Gastrocnemius medialis (tissue), 4 donors: ENCODE results near the gene TNF. TPM values are rescaled to one million over a fixed set of nuclear protein-coding genes. Genes with fewer than 3 reads are reported as not detected.

Experiments
- ATAC-seq, 2 donors: fragments of 150-250 bp; one replicate each; pipeline ENCODE4 v1.9.1; 2016
- DNase-seq, 2 donors: peaks; one replicate each; pipeline ENCODE4 v3.0.0-alpha.2; 2019
- H3K27ac ChIP-seq, 4 donors: fragments of 200-600 bp; sonication (generic); 1 replicate in 1 of 4; 2 replicates in 3 of 4; pipeline ENCODE4 v1.5.1; 2016 to 2018; ENCODE audit warnings: mild to moderate bottlenecking in 2 of 4, moderate library complexity in 1 of 4
- H3K27me3 ChIP-seq, 3 donors: fragments of 200-600 bp; sonication (generic) in 2 of 3; 1 replicate in 1 of 3; 2 replicates in 2 of 3; pipeline versions ENCODE4 v1.5.1 to v1.6.0; 2016 to 2019; ENCODE audit warnings: mild to moderate bottlenecking in 1 of 3, moderate library complexity in 1 of 3
- H3K36me3 ChIP-seq, 2 donors: fragments of 200-600 bp; sonication (generic) in 1 of 2; one replicate each; pipeline ENCODE4 v1.5.1; 2017 to 2018
- H3K4me1 ChIP-seq, 2 donors: fragments of 200-600 bp; sonication (generic) in 1 of 2; one replicate each; pipeline ENCODE4 v1.5.1; 2016 to 2017; ENCODE audit warnings: mild to moderate bottlenecking in 2 of 2
- H3K4me3 ChIP-seq, 4 donors: fragments of 200-600 bp; sonication (generic) in 3 of 4; 1 replicate in 1 of 4; 2 replicates in 3 of 4; pipeline ENCODE4 v1.5.1; 2016 to 2019; ENCODE audit warnings: mild to moderate bottlenecking in 2 of 4
- H3K9me3 ChIP-seq, 3 donors: fragments of 200-600 bp; sonication (generic) in 2 of 3; 1 replicate in 1 of 3; 2 replicates in 2 of 3; pipeline ENCODE4 v1.5.1; 2016 to 2019
- CTCF ChIP-seq, 5 experiments: fragments of 450-650 bp in 3 of 5; fragments of 200-600 bp in 2 of 5; sonication (generic) in 2 of 5; IDR thresholded peaks in 4 of 5; conservative IDR thresholded peaks in 1 of 5; 1 replicate in 4 of 5; 2 replicates in 1 of 5; pipeline ENCODE4 v1.5.1; 2016 to 2019; ENCODE audit warnings: antibody characterized with exemption in 5 of 5, mild to moderate bottlenecking in 3 of 5, moderate library complexity in 3 of 5
- POLR2A ChIP-seq, 2 donors: fragments of 450-650 bp; IDR thresholded peaks; one replicate each; pipeline ENCODE4 v1.6.1; 2017; ENCODE audit warnings: antibody characterized with exemption in 2 of 2, mild to moderate bottlenecking in 2 of 2, moderate library complexity in 2 of 2
- in situ Hi-C, 4 donors: fragments of 200-750 bp; cut with MboI; loops; one replicate each; pipeline versions ENCODE4 v1.15.0 to v1.8.0; 2017; ENCODE audit warnings: low sequenced_read_pairs in 4 of 4
- intact Hi-C: fragments of 100-400 bp; cut with DNase I; formaldehyde crosslinking; loops from one replicate; pipeline ENCODE4 v1.15.1; 2023; ENCODE audit warnings: low total_unique reads
- total RNA-seq, 4 donors: library from RNA; depleted of rRNA; stranded (reverse); fragments of >200 nt; gene quantifications; one replicate each; pipeline versions ENCODE4 v1.1.0 to v1.2.3, GENCODE V29; 2016

The TNF gene
- total RNA-seq, 4 donors from 2014 or later: 0.23 to 0.87 TPM; not detected in 2

DNA sequence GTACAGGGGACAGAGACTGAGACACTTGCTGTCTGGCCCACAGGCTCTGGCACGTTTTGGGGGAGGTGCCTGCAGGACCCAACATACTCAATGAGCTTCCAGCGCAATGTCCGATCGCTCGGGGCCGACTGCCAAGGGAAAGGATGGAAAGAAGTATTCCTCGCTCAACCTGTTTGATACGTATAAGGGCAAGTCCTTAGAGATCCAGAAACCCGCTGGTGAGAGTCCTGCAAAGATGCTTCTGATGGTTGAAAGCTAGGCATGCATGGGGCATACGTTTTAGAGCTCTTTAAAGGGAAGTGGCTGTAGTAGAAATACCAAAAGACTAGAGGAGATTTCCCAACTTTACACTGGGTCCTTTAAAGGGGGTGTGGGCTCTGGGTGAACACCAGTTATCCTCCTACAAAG, 47.3 kb downstream of the TNF start:
- ATAC-seq: no peak
- Histone ChIP-seq H3K36me3 (peaks cover 6 to 50% of the 10 kb centered on the region in 2 donors), H3K9me3 (no peaks in the 10 kb centered on the region), H3K4me3 (no peak overlapping the region), H3K27me3 (no peaks in the 10 kb centered on the region), H3K27ac (peak overlapping the region in 3 of 4 donors; percentile 91 to 97 (median 94)), H3K4me1 (peaks cover 19 to 21% of the 10 kb centered on the region in 2 donors)
- DNase-seq: no peak
- TF ChIP-seq CTCF (IDR thresholded peaks at IDR 0.05 in 4 of 5, conservative IDR thresholded peaks at IDR 0.05 in 1 of 5): no peak
- intact Hi-C loops (loop anchor here (10.0 kb wide), 1 partner anchor 1008 kb away; the partner anchor contains the start of genes MRPS18B and PPP1R10), in situ Hi-C loops (no loop called here)

- Histone ChIP-seq H3K36me3 (peaks cover 8 to 64% of the 10 kb centered on the region in 2 donors), H3K4me1 (peaks cover 19 to 21% of the 10 kb centered on the region in 2 donors), H3K9me3 (no peaks in the 10 kb centered on the region), H3K27ac (no peak overlapping the region), H3K4me3 (no peak overlapping the region), H3K27me3 (no peaks in the 10 kb centered on the region)
- intact Hi-C loops (loop anchor here (10.0 kb wide), 1 partner anchor 1009 kb away; the partner anchor contains the start of genes MRPS18B and PPP1R10), in situ Hi-C loops (no loop called here)
- ATAC-seq: no peak
- DNase-seq: no peak
- TF ChIP-seq POLR2A (IDR thresholded peaks at IDR 0.05) (no peak), CTCF (IDR thresholded peaks at IDR 0.05 in 4 of 5, conservative IDR thresholded peaks at IDR 0.05 in 1 of 5) (no peak)
These were observed 48.7 kb downstream of the TNF start for GRCh38 chr6:31624070-31624469.

- H3K27me3 ChIP-seq: no peaks in the 10 kb centered on the region
- TF ChIP-seq POLR2A (IDR thresholded peaks at IDR 0.05) (no peak), CTCF (IDR thresholded peaks at IDR 0.05 in 4 of 5, conservative IDR thresholded peaks at IDR 0.05 in 1 of 5) (no peak)
- H3K36me3 ChIP-seq: peaks cover 8 to 93% of the 10 kb centered on the region in 2 donors
- intact Hi-C loops: loop anchor here (10.0 kb wide), 1 partner anchor 1012 kb away; the partner anchor contains the start of genes MRPS18B and PPP1R10
- no peak overlapping the region for H3K4me3 ChIP-seq
- H3K4me1 ChIP-seq: peaks cover 6 to 10% of the 10 kb centered on the region in 2 donors
- no peak for DNase-seq
- no peaks in the 10 kb centered on the region for H3K9me3 ChIP-seq
- in situ Hi-C loops: no loop called here
- H3K27ac ChIP-seq: no peak overlapping the region
- no peak for ATAC-seq
These were observed 51.6 kb downstream of the TNF start for GRCh38 chr6:31626952-31627351.

GRCh38 chr6:31627690-31628287, 52.4 kb downstream of the TNF start:
- DNase-seq: no peak
- ATAC-seq: no peak
- peaks cover 0 to 2% of the 10 kb centered on the region in 2 donors for H3K4me1 ChIP-seq
- no peaks in the 10 kb centered on the region for H3K27me3 ChIP-seq
- no peak overlapping the region for H3K4me3 ChIP-seq
- no peak overlapping the region for H3K27ac ChIP-seq
- H3K9me3 ChIP-seq: no peaks in the 10 kb centered on the region
- peaks cover 8 to 99% of the 10 kb centered on the region in 2 donors for H3K36me3 ChIP-seq
- TF ChIP-seq POLR2A (IDR thresholded peaks at IDR 0.05) (no peak), CTCF (IDR thresholded peaks at IDR 0.05 in 4 of 5, conservative IDR thresholded peaks at IDR 0.05 in 1 of 5) (no peak)
- intact Hi-C loops (loop anchor here (10.0 kb wide), 1 partner anchor 1013 kb away; the partner anchor contains the start of genes MRPS18B and PPP1R10), in situ Hi-C loops (no loop called here)

Other genes with a start within 250 kb of the TNF start
- 100 to 1,000 TPM; 182 to 300 (median 192) TPM for gene HLA-B, start 218.4 kb upstream of the TNF start, total RNA-seq
- 1 to 10 TPM in 3 of 4 donors, under 1 TPM in 1; 0.17 to 7.8 (median 5.0) TPM for gene MICA, start 172.0 kb upstream of the TNF start, total RNA-seq
- gene MICB, start 77.4 kb upstream of the TNF start, total RNA-seq: 1 to 10 TPM in 1 of 4 donors, under 1 TPM in 3; 0.20 to 1.2 (median 0.50) TPM
- not detected for gene MCCD1, start 46.6 kb upstream of the TNF start, total RNA-seq
- 100 to 1,000 TPM; 107 to 198 (median 144) TPM for gene DDX39B, start 33.6 kb upstream of the TNF start, total RNA-seq
- gene ATP6V1G2, start 29.0 kb upstream of the TNF start, total RNA-seq: 1 to 10 TPM in 2 of 4 donors, under 1 TPM in 2; 0.46 to 1.8 (median 1.1) TPM
- 10 to 100 TPM; 17.6 to 21.7 (median 20.3) TPM for gene NFKBIL1, start 28.0 kb upstream of the TNF start, total RNA-seq
- gene LTA, start 3.3 kb upstream of the TNF start, total RNA-seq: not detected
- not detected for gene LTB, start 6.9 kb downstream of the TNF start, total RNA-seq
- gene LST1, start 10.7 kb downstream of the TNF start, total RNA-seq: 10 to 100 TPM in 1 of 4 donors, 1 to 10 TPM in 2, not detected in 1; 1.6 to 22.3 (median 4.1) TPM
- gene NCR3, start 17.4 kb downstream of the TNF start, total RNA-seq: not detected
- 10 to 100 TPM in 1 of 4 donors, 1 to 10 TPM in 3; 4.3 to 11.0 (median 4.8) TPM for gene AIF1, start 39.7 kb downstream of the TNF start, total RNA-seq
- gene PRRC2A, start 45.1 kb downstream of the TNF start, total RNA-seq: 10 to 100 TPM; 38.9 to 67.7 (median 52.0) TPM
- 100 to 1,000 TPM; 305 to 509 (median 459) TPM for gene BAG6, start 77.1 kb downstream of the TNF start, total RNA-seq
- gene APOM, start 80.3 kb downstream of the TNF start, total RNA-seq: 1 to 10 TPM; 1.8 to 7.9 (median 2.4) TPM
- 10 to 100 TPM; 22.2 to 34.9 (median 26.8) TPM for gene C6orf47, start 85.2 kb downstream of the TNF start, total RNA-seq
- gene GPANK1, start 89.4 kb downstream of the TNF start, total RNA-seq: 10 to 100 TPM; 17.3 to 29.8 (median 24.5) TPM
- 100 to 1,000 TPM; 185 to 251 (median 226) TPM for gene CSNK2B, start 90.5 kb downstream of the TNF start, total RNA-seq
- 1 to 10 TPM in 1 of 4 donors, under 1 TPM in 2, not detected in 1; 0.19 to 2.7 (median 0.60) TPM for gene LY6G5B, start 94.4 kb downstream of the TNF start, total RNA-seq
- gene LY6G5C, start 105.5 kb downstream of the TNF start, total RNA-seq: 1 to 10 TPM in 2 of 4 donors, not detected in 2; 1.3 to 3.2 TPM
- gene ABHD16A, start 127.8 kb downstream of the TNF start, total RNA-seq: 10 to 100 TPM; 39.2 to 82.9 (median 57.5) TPM
- not detected for gene LY6G6F, start 131.3 kb downstream of the TNF start, total RNA-seq
- gene LY6G6D, start 139.8 kb downstream of the TNF start, total RNA-seq: not detected
- gene LY6G6C, start 146.2 kb downstream of the TNF start, total RNA-seq: not detected
- not detected for gene MPIG6B, start 147.8 kb downstream of the TNF start, total RNA-seq
- 10 to 100 TPM; 10.6 to 24.2 (median 15.4) TPM for gene DDAH2, start 153.7 kb downstream of the TNF start, total RNA-seq
- 10 to 100 TPM; 20.9 to 41.3 (median 26.3) TPM for gene CLIC1, start 161.0 kb downstream of the TNF start, total RNA-seq
- 1 to 10 TPM in 3 of 4 donors, under 1 TPM in 1; 0.35 to 7.8 (median 1.6) TPM for gene MSH5, start 164.4 kb downstream of the TNF start, total RNA-seq
- not detected for gene SAPCD1, start 187.1 kb downstream of the TNF start, total RNA-seq
- gene VWA7, start 201.8 kb downstream of the TNF start, total RNA-seq: 1 to 10 TPM; 2.0 to 7.8 (median 4.7) TPM
- 100 to 1,000 TPM in 1 of 4 donors, 10 to 100 TPM in 3; 39.2 to 102 (median 67.4) TPM for gene VARS1, start 220.2 kb downstream of the TNF start, total RNA-seq
- 10 to 100 TPM; 25.1 to 43.7 (median 32.9) TPM for gene LSM2, start 231.4 kb downstream of the TNF start, total RNA-seq
- gene HSPA1L, start 239.7 kb downstream of the TNF start, total RNA-seq: 1 to 10 TPM; 1.1 to 7.1 (median 3.5) TPM
- 100 to 1,000 TPM in 2 of 4 donors, 10 to 100 TPM in 2; 85.8 to 205 (median 111) TPM for gene HSPA1A, start 240.0 kb downstream of the TNF start, total RNA-seq